SJSA1 (cell line): ENCODE data around the gene MED16. TPM values are rescaled to one million over a fixed set of nuclear protein-coding genes. Genes with fewer than 3 reads are reported as not detected.
"Not testable (repeated sequence)": the region's sequence is repeated elsewhere in the genome, so short reads cannot be mapped to it uniquely, and the experiment has no call there.

Experiments used
- DNase-seq, 2 experiments: peaks; one replicate each; pipeline ENCODE4 v3.0.0-alpha.2; 2015 to 2020; ENCODE audit warnings: low spot score in 2 of 2, low read depth in 1 of 2
- H3K27ac ChIP-seq: fragments of 250-450 bp; sonication (Bioruptor Pico); 2 replicates; pipeline ENCODE4 v1.5.1; 2020; ENCODE audit warnings: mild to moderate bottlenecking, moderate library complexity
- H3K27me3 ChIP-seq: fragments of 250-450 bp; sonication (Bioruptor Pico); replicated peaks from 2 replicates; pipeline ENCODE4 v1.5.1; 2020; ENCODE audit warnings: mild to moderate bottlenecking, moderate library complexity
- H3K36me3 ChIP-seq: fragments of 250-450 bp; sonication (Bioruptor Pico); 2 replicates; pipeline ENCODE4 v1.5.1; 2020; ENCODE audit warnings: mild to moderate bottlenecking
- H3K4me1 ChIP-seq: fragments of 250-450 bp; sonication (Bioruptor Pico); replicated peaks from 2 replicates; pipeline ENCODE4 v1.6.1; 2021; ENCODE audit warnings: mild to moderate bottlenecking
- H3K4me3 ChIP-seq: fragments of 250-450 bp; sonication (Bioruptor Pico); 2 replicates; pipeline ENCODE4 v1.5.1; 2020; ENCODE audit warnings: mild to moderate bottlenecking
- H3K9me3 ChIP-seq: fragments of 250-450 bp; sonication (Bioruptor Pico); replicated peaks from 2 replicates; pipeline ENCODE4 v1.5.1; 2020; ENCODE audit warnings: mild to moderate bottlenecking
- total RNA-seq: library from RNA; depleted of rRNA; stranded (reverse); fragments of >200 nt; shearing (Covaris generic); gene quantifications from 2 replicates; pipeline ENCODE4 v1.2.3, GENCODE V29; 2014

Gene MED16
- total RNA-seq, 1 experiment from 2014 or later = 17.2 TPM

DNA sequence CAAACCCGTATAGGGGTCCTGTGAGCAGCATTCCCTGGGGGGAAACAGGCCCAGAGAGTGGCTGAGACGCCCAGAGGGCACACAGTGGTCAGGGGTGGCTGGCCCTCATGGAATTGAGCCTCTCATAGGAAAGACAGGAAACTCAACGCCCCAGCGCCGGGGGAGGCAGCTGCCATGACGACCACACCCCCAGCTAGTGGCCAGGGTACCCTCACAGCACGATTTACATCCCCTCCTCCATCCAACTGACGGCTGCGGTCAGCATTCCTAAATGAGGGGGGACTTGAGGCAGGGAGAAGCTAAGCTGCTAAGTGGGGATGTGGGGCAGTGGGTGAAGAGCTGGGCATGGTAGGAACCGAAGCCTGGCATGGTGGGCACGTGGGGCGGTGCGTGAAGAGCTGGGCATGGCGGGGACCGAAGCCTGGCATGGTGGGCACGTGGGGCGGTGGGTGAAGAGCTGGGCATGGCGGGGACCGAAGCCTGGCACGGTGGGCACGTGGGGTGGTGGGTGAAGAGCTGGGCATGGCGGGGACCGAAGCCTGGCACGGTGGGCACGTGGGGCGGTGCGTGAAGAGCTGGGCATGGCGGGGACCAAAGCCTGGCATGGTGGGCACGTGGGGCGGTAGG is 10.0 kb downstream of the MED16 start:
- no peaks in the 10 kb centered on the region for H3K4me1 ChIP-seq
- DNase-seq = no peak
- no peaks in the 10 kb centered on the region for H3K9me3 ChIP-seq
- no peak overlapping the region for H3K4me3 ChIP-seq
- no peak overlapping the region for H3K27ac ChIP-seq
- H3K27me3 ChIP-seq = no peaks in the 10 kb centered on the region
- peaks cover 67% of the 10 kb centered on the region for H3K36me3 ChIP-seq

DNA sequence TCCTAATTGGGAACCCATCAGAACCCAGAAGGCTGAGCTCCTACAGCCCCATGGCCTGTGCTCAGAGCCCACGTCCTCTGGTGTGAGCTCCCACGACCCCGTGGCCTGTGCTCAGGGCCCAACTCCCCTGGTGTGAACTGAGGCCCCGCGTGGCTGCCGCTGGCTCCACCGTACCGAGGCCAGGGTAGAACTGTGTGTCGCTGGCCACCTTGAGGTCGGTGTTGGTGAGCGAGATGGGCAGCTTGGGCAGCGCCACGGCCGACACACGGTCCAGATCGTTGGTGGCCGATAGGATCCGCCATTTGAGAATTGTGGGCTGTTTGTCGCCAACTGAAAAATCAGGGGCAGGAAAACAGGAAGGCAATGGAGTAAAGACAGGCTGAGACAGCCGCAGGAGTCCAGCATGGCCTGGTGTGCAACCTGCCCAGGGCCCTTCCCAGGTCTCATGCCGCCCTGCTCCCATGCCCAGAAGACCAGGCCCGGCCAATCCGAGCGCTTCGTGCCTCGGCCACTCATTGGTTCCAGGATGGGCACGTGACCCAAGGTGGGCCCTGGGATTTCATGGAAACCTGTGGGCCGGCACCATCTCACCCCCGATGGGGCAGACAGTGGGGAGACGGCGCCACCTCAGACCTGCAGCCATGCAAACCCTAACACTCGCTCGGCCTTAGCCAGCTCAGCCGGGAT is 11.5 kb downstream of the MED16 start:
- Histone ChIP-seq H3K27ac (no peak overlapping the region), H3K4me1 (no peaks in the 10 kb centered on the region), H3K9me3 (no peaks in the 10 kb centered on the region), H3K27me3 (no peaks in the 10 kb centered on the region), H3K4me3 (no peak overlapping the region), H3K36me3 (peaks cover 63% of the 10 kb centered on the region)
- no peak for DNase-seq

DNA sequence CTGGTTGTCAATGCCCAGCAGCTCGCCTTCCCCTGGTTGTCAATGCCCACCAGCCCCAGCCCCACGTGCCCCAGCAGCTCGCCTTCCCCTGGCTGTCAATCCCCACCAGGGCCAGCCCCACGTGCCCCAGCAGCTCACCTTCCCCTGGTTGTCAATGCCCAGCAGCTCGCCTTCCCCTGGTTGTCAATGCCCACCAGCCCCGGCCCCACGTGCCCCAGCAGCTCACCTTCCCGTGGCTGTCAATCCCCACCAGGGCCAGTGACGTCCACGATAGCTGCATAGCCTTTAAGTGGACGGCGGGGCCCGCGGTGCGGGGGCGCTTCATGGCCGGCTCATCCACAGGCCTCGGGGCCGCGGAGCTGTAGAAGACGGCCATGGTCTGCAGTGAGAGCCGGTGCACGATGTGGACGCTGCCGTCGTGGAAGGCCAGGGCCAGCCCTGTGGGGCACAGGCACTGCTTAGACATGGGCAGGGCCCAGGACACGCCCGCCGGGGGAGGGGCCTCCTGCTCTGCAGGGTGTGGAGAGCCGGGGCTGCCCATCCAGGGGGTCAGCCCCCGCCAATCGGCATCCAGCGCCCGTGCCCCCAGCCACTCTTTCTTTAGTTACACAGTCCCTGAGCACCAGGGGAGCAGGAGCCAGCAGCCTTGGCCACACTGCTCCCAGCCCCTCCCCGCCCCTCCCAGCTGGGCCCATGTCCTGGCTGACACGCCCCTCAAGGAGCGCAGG is 13.1 kb downstream of the MED16 start:
- Histone ChIP-seq H3K36me3 (peaks cover 62% of the 10 kb centered on the region), H3K27ac (no peak overlapping the region), H3K9me3 (no peaks in the 10 kb centered on the region), H3K4me1 (no peaks in the 10 kb centered on the region), H3K27me3 (no peaks in the 10 kb centered on the region), H3K4me3 (no peak overlapping the region)
- DNase-seq = no peak

DNA sequence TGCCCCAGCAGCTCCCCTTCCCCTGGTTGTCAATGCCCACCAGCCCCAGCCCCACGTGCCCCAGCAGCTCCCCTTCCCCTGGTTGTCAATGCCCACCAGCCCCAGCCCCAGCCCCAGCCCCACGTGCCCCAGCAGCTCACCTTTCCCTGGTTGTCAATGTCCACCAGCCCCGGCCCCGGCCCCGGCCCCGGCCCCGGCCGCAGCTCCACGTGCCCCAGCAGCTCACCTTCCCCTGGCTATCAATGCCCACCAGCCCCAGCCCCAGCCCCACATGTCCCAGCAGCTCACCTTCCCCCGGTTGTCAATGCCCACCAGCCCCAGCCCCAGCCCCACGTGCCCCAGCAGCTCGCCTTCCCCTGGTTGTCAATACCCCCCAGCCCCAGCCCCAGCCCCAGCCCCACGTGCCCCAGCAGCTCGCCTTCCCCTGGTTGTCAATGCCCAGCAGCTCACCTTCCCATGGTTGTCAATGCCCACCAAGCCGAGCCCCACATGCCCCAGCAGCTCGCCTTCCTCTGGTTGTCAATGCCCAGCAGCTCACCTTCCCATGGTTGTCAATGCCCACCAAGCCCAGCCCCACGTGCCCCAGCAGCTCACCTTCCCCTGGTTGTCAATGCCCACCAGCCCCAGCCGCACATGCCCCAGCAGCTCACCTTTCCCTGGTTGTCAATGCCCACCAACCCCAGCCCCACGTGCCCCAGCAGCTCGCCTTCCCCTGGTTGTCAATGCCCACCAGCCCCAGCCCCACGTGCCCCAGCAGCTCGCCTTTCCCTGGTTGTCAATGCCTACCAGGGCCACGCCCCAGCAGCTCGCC is 14.0 kb downstream of the MED16 start:
- peaks cover 63% of the 10 kb centered on the region for H3K36me3 ChIP-seq
- not testable (repeated sequence) for H3K4me3 ChIP-seq

DNA sequence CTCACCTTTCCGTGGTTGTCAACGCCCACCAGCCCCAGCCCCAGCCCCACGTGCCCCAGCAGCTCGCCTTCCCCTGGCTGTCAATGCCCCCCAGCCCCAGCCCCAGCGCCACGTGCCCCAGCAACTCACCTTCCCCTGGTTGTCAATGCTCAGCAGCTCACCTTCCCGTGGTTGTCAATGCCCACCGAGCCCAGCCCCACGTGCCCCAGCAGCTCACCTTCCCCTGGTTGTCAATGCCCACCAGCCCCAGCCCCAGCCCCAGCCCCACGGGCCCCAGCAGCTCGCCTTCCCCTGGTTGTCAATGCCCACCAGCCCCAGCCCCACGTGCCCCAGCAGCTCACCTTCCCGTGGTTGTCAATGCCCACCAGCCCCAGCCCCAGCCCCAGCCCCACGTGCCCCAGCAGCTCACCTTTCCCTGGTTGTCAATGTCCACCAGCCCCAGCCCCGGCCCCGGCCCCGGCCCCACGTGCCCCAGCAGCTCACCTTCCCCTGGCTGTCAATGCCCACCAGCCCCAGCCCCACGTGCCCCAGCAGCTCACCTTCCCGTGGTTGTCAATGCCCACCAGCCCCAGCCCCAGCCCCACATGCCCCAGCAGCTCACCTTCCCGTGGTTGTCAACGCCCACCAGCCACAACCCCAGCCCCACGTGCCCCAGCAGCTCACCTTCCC is 14.9 kb downstream of the MED16 start:
- H3K36me3 ChIP-seq = peaks cover 61% of the 10 kb centered on the region
- H3K9me3 ChIP-seq, H3K4me1 ChIP-seq, DNase-seq, H3K27me3 ChIP-seq, H3K27ac ChIP-seq, H3K4me3 ChIP-seq: not testable (repeated sequence)

More for the DNA sequence above, 14.0 kb downstream of the MED16 start:
- not testable (repeated sequence) for H3K4me1 ChIP-seq, H3K27me3 ChIP-seq, DNase-seq, H3K27ac ChIP-seq, H3K9me3 ChIP-seq

DNA sequence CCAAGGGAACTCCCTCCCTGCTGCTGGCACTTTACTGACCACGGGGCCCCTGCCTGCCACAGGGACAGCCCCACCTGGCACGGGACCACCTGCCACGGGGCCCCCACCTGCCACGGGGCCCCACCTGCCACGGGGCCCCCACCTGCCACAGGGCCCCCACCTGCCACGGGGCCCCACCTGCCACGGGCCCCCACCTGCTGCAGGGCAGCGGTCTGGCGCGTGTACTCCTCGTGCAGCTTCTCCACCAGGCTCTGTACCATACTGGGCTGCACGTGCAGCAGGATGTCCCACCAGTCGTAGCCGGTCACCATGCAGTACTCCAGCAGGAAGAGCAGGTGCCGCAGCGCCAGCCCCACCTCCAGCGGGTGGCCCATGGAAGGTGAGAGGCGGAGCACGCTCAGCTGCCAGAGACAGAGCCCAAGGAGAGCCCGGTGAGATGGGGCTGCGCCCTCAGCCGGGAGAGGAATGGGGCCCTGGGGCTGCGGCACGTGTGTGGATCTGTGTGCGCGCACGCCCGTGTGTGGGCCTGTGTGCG is 16.1 kb downstream of the MED16 start:
- Histone ChIP-seq H3K4me1 (no peaks in the 10 kb centered on the region), H3K27me3 (no peaks in the 10 kb centered on the region), H3K4me3 (no peak overlapping the region), H3K9me3 (no peaks in the 10 kb centered on the region), H3K36me3 (peaks cover 54% of the 10 kb centered on the region), H3K27ac (no peak overlapping the region)
- DNase-seq = no peak

DNA sequence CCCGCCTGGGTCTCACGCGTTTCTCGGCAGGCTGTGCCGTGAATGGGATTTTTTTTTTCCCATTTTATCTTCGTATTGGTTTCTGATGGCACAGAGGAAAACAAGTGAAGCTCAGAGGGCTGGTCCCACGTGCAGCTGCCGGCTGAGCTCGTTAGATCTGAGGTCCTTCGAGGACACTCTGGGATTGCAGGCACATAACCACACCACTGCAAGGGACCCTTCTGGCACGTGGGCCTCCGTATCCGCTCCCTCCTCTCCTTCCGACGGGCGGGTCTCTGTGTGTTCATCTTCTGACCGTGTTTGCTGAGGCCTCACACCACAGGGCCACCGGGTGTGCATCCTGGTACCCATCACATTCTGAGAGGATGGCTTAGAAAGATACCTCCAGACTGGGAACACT is 16.9 kb downstream of the MED16 start:
- Histone ChIP-seq H3K4me3 (no peak overlapping the region), H3K4me1 (peaks cover 3% of the 10 kb centered on the region), H3K9me3 (no peaks in the 10 kb centered on the region), H3K27ac (no peak overlapping the region), H3K27me3 (no peaks in the 10 kb centered on the region), H3K36me3 (peaks cover 50% of the 10 kb centered on the region)
- DNase-seq = no peak

DNA sequence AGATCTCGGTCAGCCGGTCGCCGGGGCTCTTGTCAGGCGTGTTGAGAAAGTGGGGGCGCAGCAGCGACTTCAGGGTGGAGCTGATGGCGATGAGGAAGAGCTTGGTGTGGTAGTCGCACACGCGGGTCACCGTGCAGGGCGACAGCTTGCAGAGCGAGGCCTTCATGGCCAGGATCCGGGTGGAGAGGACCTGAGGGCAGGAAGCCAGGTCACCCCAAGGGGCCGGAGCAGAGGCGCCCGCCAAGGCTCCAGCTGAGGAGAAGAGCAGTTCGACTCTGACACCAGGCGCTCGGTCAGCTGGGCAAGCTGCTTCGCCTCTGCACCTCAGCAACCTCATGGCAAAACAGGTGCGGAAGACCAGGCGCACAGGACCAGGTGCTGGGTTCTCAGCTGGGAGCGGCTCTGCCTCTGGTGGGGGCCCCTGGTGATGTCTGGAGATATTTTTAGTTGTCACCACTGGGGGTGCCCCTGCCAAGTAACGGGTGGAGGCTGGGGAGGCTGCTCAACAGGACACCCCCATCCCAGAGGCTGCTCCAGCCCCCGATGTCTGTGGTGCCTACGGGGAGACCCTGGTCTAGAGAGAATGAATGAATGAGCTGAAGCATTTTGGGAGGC is 17.6 kb downstream of the MED16 start:
- no peak for DNase-seq
- Histone ChIP-seq H3K4me3 (no peak overlapping the region), H3K36me3 (peaks cover 48% of the 10 kb centered on the region), H3K27me3 (no peaks in the 10 kb centered on the region), H3K9me3 (no peaks in the 10 kb centered on the region), H3K4me1 (peaks cover 8% of the 10 kb centered on the region), H3K27ac (no peak overlapping the region)

DNA sequence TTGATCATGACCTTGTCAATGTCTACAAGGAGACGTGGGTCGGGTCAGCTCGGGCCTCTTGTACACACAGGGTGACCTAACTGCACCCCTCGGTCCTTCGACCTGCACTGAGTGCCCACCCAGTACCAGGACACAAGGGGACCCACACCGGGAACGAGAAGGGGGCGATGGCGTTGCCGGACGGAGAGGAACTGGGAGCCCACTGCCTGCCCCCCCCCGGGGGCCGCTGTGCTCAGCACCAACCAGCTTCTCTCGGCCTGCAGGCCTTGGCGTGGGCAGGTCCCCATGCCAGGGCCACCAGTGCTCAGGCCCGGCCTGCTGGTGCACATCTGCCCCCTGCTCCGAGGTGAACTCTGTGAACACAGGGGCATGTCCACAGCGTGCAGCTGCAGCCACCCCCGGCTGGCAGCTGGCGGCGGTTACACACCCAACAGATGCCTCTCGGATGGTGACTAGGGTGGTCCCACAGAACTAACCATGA is 19.4 kb downstream of the MED16 start:
- Histone ChIP-seq H3K36me3 (peaks cover 57% of the 10 kb centered on the region), H3K9me3 (no peaks in the 10 kb centered on the region), H3K27me3 (no peaks in the 10 kb centered on the region), H3K4me3 (no peak overlapping the region), H3K4me1 (peaks cover 24% of the 10 kb centered on the region), H3K27ac (no peak overlapping the region)
- DNase-seq = no peak

DNA sequence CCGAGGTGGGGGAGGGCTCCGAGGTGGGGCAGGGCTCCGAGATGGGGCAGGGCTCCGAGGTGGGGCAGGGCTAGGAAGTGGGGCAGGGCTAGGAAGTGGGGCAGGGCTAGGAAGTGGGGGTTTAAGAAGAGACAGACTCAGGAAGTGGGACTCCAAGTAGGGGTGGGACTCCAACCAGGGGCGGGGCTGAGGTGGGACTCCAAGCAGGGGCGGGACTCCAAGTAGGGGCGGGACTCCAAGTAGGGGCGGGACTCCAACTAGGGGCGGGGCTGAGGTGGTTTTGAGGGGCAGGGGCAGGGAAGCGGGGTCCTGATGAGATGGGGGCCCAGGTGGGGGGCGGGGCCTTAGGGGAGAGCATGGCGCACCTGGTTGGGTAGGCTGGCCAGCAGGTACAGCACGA is 19.9 kb downstream of the MED16 start:
- DNase-seq = no peak
- H3K4me1 ChIP-seq = peaks cover 25% of the 10 kb centered on the region

DNA sequence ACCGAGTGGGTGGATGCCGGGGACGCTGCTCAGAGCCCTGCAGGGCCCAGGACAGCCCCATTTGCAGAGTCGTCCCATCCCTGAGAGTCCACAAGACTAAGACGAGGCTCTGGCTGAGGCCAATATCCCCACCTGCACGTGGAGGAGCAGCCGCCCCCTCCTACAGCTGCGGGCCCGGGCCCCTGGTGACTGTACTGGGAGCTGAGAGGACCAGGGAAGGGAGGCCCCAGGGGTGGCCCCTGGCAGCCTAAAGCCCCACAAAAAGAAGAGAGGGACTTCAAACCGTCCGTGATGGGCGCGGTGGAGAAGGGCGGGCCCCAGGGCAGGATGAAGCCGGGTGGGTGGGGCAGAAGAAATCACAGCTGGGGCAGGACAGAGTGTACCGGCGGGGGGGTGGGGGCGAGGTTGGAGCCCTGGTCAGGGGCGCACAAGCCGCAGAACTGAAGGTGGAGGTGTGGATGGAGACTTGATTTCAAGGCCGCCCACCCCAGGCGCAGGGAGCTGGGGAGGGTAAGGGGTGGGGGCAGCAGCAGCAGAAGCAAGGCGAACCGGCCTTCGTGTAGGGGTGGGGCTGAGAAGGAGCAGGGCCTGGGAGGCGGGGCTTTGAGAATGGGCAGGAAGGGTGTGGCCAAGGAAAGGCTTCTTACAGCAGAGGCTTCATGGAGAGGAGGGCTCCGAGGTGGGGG is 20.6 kb downstream of the MED16 start:
- Histone ChIP-seq H3K4me3 (no peak overlapping the region), H3K27me3 (no peaks in the 10 kb centered on the region), H3K27ac (no peak overlapping the region), H3K9me3 (no peaks in the 10 kb centered on the region), H3K4me1 (peaks cover 25% of the 10 kb centered on the region), H3K36me3 (peaks cover 69% of the 10 kb centered on the region)
- no peak for DNase-seq

More for the DNA sequence above, 19.9 kb downstream of the MED16 start:
- H3K4me3 ChIP-seq = no peak overlapping the region
- H3K36me3 ChIP-seq = peaks cover 62% of the 10 kb centered on the region
- H3K27ac ChIP-seq = no peak overlapping the region
- H3K27me3 ChIP-seq = no peaks in the 10 kb centered on the region
- H3K9me3 ChIP-seq = no peaks in the 10 kb centered on the region
